ENCODE measurements around the gene AKAP7. TPM values are rescaled to one million over a fixed set of nuclear protein-coding genes. Genes with fewer than 3 reads are reported as not detected.
"Not testable (repeated sequence)": the region's sequence is repeated elsewhere in the genome, so short reads cannot be mapped to it uniquely, and the experiment has no call there.

The AKAP7 gene
- total RNA-seq, 1 experiment from 2014 or later = 3.2 TPM

- DNase-seq (ENCODE audit: low spot score) = no peak
Observed at GRCh38 chr6:131251590-131252199, 116.4 kb downstream of the AKAP7 start.

GRCh38 chr6:131255434-131255833 is 120.2 kb downstream of the AKAP7 start:
- DNase-seq (ENCODE audit: low spot score) = no peak

GRCh38 chr6:131255911-131256310 is 120.6 kb downstream of the AKAP7 start:
- peak; percentile 68 for DNase-seq (ENCODE audit: low spot score)

- DNase-seq (ENCODE audit: low spot score) = no peak
Observed at GRCh38 chr6:131257104-131257503, 121.8 kb downstream of the AKAP7 start.

- DNase-seq (ENCODE audit: low spot score) = no peak
Observed at GRCh38 chr6:131258010-131258652, 122.9 kb downstream of the AKAP7 start.

- peak; percentile 29 for DNase-seq (ENCODE audit: low spot score)
Observed at GRCh38 chr6:131258816-131259476, 123.7 kb downstream of the AKAP7 start.

- not testable (repeated sequence) for DNase-seq (ENCODE audit: low spot score)
Observed at GRCh38 chr6:131260960-131261359, 125.7 kb downstream of the AKAP7 start.

- no peak for DNase-seq (ENCODE audit: low spot score)
Observed at GRCh38 chr6:131262060-131262459, 126.8 kb downstream of the AKAP7 start.

- DNase-seq (ENCODE audit: low spot score) = no peak
Observed at GRCh38 chr6:131265939-131266338, 130.7 kb downstream of the AKAP7 start.

GRCh38 chr6:131268303-131268702 is 133.0 kb downstream of the AKAP7 start:
- no peak for DNase-seq (ENCODE audit: low spot score)

GRCh38 chr6:131269565-131270391 is 134.5 kb downstream of the AKAP7 start:
- no peak for DNase-seq (ENCODE audit: low spot score)

GRCh38 chr6:131270534-131270933 is 135.3 kb downstream of the AKAP7 start:
- DNase-seq (ENCODE audit: low spot score) = no peak

GRCh38 chr6:131275273-131275672 is 140.0 kb downstream of the AKAP7 start:
- DNase-seq (ENCODE audit: low spot score) = no peak

- no peak for DNase-seq (ENCODE audit: low spot score)
Observed at GRCh38 chr6:131277591-131277990, 142.3 kb downstream of the AKAP7 start.

- DNase-seq (ENCODE audit: low spot score) = no peak
Observed at GRCh38 chr6:131281471-131282270, 146.4 kb downstream of the AKAP7 start.

- DNase-seq (ENCODE audit: low spot score) = no peak
Observed at GRCh38 chr6:131282365-131282764, 147.1 kb downstream of the AKAP7 start.

- no peak for DNase-seq (ENCODE audit: low spot score)
Observed at GRCh38 chr6:131283466-131284175, 148.4 kb downstream of the AKAP7 start.

- DNase-seq (ENCODE audit: low spot score) = no peak
Observed at GRCh38 chr6:131285548-131285947, 150.3 kb downstream of the AKAP7 start.

- DNase-seq (ENCODE audit: low spot score) = no peak
Observed at GRCh38 chr6:131286469-131287040, 151.3 kb downstream of the AKAP7 start.

- no peak for DNase-seq (ENCODE audit: low spot score)
Observed at GRCh38 chr6:131288214-131288613, 152.9 kb downstream of the AKAP7 start.

All from H4 (cell line).